ENCODE measurements around the gene DUSP6. TPM values are rescaled to one million over a fixed set of nuclear protein-coding genes. Genes with fewer than 3 reads are reported as not detected.
"Not testable (repeated sequence)": the region's sequence is repeated elsewhere in the genome, so short reads cannot be mapped to it uniquely, and the experiment has no call there.

Gene DUSP6
- total RNA-seq, 1 experiment from 2014 or later: 72.9 TPM

DNA sequence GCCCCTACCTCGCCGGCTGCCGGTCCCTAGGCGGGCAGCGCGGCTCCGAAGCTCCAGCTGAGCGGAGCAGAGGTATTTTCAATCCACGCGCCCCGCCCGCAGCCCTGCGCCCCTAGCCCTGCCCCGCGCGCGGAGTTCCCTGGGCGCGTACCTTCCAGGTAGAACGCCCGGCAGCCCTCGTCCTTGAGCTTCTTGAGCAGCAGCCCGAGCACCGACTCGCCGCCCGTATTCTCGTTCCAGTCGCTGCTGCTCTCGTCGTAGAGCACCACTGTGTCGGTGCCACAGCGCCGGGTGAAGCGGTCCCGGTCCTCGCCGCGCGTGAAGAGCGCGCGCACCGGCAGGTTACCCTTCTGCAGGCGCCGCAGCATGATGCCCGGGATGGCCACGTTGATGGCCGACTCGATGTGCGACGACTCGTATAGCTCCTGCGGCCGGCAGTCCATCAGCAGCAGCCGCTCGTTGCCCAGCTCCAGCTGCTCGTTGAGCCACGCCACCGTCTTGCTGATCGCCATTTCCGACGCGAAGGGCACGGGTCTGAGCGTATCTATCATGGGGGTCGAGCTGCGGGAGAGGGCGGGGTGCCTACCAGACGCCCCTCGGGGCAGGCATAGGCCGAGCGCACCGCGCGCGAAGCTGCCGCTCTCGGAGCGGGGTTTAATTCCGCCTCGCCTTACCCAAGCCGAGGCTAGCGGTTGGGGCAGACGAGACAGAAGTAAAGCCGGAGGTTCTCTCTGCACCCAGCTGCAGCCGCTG is 636 bp downstream of the DUSP6 start:
- DNase-seq (ENCODE audit: low read depth): peak; percentile 64

DNA sequence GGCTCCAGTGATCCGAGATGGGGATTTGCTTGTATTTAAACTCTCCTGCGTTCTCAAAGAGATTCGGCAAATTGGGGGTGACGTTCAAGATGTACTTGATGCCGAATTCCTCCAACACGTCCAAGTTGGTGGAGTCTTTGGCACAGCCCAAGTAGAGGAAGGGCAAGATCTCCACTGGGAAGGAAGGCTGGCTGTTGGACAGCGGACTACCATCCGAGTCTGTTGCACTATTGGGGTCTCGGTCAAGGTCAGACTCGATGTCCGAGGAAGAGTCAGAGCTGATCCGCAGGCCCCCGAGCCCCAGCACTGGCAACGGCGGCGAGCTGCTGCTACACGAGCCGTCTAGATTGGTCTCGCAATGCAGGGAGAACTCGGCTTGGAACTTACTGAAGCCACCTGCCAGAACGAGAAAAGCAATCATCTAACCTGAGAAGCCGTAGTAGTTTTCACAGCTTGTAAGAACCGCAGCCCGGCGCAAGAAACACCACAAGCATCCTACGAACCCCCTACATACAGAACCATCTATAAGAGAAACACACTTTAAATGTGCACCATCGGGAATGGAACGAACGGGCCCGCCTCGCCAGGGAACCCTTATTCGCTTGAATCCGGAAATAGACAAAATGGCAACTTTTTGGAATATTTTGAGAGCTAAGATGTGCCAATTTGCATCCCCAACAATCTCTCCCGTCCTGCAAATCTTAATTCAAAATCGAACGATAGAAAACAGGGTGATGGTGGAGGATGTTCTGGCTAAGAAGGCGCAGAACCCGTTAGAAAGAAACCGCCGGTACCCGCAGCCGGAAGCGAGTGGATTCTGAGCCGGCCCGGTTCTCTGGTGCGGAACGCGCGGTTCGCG is 1.4 kb downstream of the DUSP6 start:
- no peak for DNase-seq (ENCODE audit: low read depth)

DNA sequence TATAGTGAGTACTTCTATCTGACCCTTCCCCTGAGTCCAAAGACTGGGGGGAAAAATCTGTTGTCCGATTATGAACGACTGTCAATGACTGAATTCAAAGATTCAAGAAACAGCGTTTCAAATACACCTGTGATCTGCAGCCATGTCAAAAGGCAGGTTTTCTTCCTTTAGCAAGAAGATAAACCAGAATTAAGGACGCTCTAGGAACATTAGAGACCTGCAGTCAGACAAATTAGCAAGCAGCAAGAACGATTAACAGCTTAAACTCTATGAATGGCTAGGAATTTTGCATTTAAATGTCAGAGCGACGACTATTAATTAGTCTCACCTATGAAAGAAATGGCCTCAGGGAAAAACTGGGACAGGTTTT is 2.1 kb downstream of the DUSP6 start:
- DNase-seq (ENCODE audit: low read depth): no peak

DNA sequence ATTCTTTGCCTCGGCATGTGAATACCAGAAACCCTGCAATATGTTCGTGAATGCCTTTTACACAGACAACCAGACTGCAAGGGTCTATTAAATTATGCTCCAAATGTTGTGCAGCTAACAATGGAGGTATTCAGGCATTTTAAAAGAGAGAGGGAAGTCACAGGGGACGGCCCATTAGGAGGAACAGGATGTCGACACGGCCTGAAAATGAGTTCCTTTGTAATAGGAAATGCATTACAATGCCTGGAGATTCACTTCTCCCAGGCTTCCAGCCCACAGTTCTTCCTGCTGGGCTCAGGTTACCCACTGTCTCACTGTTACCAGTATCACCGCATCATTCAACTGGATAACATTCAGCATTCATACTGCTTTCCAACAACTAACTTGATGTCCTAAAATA is 2.5 kb downstream of the DUSP6 start:
- DNase-seq (ENCODE audit: low read depth): peak; percentile 79

DNA sequence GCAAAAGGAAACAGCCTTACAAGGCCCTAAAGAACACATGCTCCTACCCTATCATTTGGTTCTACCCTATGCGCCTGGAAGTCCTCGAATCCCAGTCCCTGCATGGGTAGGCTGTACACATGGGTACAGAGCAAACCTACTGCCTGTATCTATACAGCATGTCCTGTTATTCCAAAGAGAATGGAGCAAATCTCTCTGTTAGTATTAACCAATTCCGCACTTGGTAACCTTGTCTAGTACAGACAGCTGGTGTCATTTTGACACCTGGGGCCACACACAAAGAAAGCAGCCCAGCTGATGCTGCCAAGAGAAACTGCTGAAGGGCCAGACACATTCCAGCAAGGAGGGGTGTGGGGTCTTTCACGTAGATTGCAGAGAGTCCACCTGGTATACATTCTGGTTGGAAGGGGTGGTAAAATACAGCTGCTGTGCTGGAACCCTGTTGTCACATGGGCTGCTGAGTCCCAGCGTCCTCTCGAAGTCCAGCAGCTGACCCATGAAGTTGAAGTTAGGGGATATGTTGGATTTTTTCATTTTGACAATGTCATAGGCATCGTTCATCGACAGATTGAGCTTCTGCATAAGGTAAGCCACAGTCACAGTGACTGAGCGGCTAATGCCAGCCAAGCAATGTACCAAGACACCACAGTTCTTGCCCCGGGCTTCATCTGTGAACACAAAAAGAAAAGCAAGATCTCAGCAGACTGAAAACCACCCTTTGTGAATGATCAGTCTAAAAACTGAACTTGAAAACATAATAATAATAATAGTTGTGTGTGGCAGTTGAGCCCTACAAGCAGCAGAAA is 3.2 kb downstream of the DUSP6 start:
- DNase-seq (ENCODE audit: low read depth): no peak

DNA sequence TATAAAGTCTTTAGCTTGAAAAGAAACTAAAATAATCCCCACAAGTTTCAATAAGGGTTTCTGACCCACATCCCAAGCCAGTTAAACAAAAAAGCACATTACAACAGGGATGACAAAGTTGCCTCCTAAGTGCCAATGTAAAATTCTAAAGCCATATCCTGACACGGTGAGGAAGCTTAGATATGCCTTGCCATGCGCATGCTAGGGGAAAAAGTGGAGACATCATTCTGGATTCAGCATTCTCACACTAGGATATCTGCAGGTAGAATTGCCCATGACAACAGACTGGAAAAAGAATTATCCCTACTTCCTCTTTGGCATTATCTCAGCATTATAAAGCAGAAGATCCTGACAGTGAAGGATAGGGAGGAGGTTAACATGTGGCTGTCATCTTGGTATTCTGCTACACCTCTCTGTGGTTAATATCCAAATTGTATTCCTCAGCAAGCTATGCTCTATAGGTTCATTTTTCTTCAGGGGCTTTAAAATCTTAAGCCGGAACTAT is 4.9 kb downstream of the DUSP6 start:
- DNase-seq (ENCODE audit: low read depth): no peak

DNA sequence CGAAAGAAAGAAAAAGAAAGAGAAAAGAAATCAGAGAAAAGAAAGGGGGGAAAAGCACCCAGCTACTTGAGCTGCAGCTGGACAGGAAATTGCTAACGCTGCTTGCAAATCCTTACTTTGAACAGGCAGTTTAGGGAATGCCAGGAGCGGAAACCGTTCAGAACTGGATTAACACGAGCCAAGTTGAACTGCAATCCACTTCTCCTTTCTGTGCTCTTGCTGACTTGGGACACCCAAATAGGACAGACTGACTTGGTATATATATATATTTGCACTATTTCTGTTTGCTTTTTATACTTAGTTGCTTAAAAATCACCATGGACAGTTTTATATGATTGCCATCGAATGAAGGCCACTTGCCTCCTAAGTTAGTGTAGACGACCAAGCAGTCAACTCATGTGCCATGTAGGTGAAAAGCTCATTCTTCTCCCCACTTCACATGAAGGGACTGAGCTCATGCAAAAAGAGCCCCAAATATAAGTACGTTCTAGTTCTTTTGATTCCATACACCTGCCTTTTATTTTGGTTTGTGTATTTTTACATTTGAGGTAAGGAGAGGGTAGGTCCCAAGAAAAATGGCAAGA is 5.5 kb downstream of the DUSP6 start:
- peak; percentile 72 for DNase-seq (ENCODE audit: low read depth)

DNA sequence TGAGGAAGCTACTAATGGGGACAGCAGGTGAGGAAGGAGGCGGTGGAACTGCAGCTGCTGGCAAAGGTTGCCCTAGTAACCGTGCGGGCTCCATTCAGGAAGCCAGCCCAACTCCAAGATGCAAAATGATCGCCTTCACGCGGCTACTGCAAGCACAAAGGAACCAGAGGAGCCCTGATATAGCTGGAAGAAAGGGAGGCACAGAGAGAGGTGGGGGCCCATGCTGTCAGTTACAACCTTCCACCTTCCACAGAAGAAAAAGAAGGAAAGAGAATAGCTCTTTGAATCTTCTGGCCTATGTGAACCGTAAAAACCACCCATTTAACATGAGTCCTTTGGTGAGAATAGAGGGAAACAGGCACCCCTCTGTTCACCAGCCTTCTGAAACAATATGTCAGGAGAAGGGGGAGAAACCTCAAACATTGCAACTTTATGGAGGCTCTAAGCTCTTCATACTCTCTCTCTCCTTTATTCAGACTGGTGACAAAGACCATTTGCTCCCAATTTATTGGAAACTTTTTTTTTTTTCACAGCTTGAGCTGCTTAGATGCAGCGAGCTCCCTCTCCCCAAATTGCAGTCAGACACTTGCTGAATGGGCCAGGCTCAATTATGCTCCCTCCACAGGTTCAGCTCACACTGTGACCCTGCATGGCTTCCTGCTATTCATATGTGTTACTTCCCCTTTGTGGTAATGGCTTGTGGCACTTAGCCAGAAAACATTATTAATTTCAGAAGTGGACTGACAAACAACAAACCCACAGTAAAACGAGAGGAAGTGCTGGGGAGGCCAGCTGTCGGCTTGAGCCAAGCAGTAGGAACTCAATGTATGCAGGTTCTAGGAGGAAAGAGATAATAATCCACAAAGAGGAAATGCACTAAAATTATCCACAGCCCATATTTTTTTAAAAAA is 6.2 kb downstream of the DUSP6 start:
- DNase-seq (ENCODE audit: low read depth): peak; percentile 78

DNA sequence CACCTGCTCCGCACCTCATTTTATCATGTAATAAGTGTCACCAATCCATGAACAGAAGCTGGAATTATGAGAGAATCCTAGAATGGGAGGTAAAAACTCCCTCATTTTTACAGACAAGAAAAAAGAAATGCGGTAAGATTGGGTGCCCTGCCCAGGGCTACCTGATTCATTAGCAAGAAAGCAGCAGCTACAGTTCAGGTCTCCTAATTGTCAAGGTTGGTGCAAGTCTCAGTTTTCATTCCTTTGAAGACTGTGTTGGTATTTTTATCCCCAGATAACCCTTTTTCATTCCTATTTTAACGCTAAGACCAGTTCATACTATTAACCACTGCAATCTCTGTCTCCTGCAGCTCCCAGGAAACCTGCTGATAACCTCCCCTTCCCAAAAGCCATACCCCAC is 6.9 kb downstream of the DUSP6 start:
- no peak for DNase-seq (ENCODE audit: low read depth)

DNA sequence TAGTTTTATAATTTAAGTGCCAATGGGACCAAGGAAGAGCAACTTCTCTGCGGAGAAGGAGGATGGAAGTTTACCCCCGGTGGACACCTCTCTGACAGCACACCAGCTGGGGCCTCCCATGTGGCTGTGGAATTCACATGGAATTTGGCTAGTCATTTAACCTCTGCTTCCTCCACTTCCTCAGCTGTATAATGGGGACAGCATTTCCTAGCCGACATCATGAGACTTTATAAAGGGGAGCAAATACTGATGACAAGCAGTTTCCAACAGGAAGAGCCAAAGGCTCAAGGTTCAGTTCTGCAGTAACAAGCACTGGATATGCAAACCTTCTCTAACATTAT is 7.5 kb downstream of the DUSP6 start:
- no peak for DNase-seq (ENCODE audit: low read depth)

DNA sequence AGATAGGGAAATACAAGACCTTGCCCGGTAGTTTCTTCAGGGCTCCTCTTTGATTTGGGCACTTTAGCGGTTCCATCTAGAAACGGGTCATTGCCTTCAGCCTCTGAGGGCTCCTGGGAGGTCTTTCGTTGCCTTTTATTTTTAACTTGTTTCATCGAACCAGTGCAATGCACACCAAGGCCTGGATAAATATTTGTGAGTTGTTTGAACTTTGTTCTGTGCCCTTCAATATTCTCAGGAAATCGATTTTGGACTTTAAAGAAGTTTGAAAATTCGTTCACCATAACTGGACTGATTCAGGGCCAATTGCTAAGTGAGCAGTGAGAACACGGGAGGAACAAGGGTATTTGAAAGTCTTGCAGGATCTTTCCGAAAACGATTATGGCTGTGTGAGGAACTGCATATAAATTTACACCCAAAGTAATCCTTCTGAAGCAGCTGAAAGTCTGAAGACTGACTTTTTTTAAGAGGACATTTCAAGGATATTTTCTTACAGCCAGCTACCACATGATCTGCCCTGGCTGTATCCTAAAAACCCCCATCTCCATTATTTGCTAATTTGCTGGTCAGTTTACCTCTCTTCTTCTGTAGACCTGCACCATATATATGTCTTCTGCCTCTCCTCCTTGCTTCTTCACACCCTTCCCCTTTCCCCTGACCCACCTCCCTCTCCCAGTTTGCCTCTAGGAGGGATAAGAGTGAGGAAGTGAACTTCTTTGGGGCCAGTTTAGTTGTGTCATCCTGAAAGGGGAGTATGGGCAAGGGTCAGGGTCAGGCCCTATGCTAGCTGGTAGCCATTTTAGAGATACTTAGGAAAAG is 8.0 kb downstream of the DUSP6 start:
- no peak for DNase-seq (ENCODE audit: low read depth)

DNA sequence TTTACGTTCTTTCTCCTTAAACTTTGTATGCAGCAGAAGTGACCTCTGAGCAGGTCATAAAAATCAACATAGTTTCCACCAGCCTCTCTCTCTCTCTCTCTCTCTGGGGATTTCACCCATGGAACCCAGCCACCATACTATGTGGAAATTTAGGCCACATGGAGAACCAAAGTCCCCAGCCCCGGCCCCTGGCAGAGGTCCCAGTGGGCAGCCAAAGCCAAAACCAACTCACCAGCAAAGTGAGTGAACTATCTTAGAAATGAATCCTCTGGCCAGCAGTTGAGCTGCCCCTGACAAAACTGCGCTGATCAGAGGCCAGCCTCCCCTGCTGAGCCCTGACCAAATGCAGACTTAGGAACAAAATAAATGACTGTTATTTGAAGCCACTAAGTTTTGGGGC is 9.2 kb downstream of the DUSP6 start:
- DNase-seq (ENCODE audit: low read depth): no peak

DNA sequence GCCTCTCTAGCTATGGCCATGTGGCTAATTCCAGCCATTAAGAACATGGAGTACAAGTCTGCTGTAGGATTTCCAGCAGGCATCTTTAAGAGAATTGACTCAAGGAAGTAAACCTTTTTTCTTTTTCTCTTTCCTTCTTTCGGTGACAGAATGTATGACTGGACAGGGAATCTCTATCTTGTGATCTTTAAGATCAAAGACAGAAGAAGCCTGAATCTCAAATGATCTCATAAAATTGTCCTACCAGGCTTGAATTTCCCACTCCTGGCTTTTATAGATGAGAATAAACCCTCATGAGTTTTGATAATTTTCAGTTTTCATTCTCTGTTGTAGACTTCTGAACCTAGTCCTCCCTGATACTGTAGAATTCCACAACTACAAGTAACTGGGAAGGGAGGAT is 11.4 kb downstream of the DUSP6 start:
- DNase-seq (ENCODE audit: low read depth): no peak

DNA sequence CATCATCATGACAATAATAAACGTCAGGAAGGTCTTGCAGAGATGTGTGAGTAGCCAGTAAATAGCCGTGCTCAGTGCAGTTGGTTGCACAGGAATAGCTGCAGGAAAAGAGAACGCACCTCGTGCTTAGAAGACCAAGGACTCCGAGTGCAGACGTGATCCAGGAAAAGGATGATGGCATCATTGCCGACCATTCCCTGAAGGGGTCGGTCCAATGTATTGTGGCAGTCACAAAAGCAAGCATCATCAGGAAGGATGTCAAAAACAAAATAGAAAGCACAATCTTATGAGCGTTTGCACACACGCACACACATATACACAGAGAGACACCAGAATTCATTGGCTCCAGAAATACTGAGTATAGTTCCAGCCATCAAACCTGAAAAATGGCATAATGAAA is 12.8 kb downstream of the DUSP6 start:
- DNase-seq (ENCODE audit: low read depth): no peak

DNA sequence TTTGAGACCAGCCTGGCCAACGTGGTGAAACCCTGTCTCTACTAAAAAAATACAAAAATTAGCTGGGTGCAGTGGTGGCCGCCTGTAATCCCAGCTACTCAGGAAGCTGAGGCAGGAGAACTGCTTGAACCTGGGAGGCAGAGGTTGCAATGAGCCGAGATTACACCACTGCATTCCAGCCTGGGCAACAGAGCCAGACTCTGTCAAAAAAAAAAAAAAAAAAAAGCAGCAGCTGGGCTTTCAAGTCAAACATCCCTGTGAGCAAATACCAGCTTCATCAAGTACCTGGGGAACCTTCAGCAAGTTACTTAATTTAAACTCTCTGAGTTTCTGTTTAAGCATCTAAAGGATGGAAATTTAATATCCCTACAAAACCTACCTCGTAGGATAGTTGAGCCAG is 15.2 kb downstream of the DUSP6 start:
- not testable (repeated sequence) for DNase-seq (ENCODE audit: low read depth)

DNA sequence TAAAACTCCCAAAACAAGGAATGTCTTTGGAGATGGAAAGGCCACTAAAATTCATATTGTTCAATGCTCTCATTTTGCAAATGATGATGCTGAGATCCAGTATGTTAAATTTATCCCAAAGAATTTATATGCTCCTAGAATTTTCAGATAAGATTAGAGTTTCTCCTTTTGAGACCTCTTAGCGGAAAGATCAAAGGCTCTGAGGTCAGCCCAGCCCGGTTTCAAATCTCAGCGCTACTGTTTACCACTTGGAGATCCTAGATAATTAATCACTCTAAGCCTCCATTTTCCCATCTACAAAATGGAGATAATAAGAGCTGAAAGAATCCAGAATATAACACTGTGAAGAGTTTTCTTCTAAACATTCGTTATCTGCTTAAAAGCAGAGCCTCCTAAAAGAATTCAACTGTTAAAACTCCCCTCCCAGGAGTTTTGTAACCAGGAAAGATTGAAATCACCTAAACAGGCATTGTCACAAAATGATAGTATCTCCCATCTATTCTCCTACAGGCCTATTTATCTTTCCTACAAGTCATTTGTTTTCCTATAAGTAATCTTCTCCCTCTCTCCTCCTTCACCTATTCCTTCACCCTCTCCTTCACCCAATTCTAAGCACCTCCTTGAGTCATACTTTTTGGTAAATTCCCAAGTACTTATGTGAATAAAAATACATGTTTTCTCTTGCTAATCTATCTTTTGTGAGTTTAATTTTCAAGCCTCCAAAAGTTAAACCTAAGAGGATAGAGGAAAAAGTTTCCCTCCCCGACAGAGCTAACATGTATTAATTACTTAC is 16.7 kb downstream of the DUSP6 start:
- DNase-seq (ENCODE audit: low read depth): no peak

DNA sequence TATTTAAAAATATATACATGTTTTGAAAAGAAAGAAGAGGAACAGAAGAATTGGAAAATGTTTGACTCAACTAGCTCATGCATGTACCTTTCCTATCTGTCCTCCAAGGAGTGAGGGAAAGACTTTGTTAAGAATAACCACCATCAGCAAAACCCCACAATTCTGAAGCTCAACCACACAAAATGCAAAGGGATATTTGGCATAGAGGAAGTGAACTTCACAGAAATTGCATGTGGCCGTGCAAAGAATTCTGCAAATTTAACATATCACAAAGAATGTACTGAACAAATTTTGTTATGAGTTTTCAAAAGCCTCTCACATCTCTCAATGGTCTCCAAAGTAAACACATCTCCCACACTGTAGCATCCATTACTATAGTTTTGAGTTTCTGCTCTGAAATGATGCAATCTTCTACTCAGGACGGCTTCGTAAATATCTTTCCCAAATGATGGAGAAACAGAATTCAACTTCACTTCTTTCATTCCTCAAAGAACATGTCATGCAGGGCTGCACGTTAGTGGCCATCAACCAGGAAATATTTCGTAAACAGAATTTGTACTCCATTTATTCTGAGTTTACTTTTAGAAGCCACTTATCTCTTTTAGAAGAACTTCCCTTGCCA is 17.6 kb downstream of the DUSP6 start:
- no peak for DNase-seq (ENCODE audit: low read depth)

DNA sequence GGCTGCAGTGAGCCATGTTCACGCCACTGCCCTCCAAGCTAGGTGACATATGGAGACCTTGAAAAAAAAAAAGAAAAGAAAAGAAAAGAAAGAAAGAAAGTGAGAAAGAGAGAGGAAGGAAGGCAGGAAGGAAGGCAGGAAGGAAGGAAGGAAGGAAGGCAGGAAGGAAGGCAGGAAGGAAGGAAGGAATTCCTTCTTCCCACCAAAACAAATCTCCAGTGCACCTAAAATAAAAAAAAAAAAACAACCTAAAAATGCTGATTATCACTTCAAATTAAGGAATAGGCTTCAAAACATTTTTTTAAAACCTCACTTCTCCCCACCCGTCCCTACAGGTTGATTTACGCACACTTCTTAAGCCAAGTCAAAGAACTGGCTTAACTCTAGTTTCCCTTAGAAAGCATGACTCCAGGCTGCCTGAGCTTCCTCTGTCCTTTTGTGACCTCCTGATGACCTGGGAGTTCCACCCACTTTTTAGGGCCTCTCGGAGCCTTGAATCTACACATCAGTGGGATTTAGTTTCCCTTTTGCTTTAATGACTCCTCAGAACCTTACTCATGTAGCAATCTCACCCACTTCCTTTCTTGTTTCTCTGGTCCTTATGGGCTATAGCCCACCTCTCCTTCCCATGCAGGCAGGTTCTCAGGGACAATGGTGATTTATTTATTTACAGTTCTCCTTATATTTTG is 18.6 kb downstream of the DUSP6 start:
- DNase-seq (ENCODE audit: low read depth): peak; percentile 50
